Measurements from ENCODE around the gene FOXI1. TPM values are rescaled to one million over a fixed set of nuclear protein-coding genes. Genes with fewer than 3 reads are reported as not detected.
"Not testable (repeated sequence)": the region's sequence is repeated elsewhere in the genome, so short reads cannot be mapped to it uniquely, and the experiment has no call there.

Gene FOXI1
- total RNA-seq, 1 donor from 2014 or later, result not detected

- Mint-ChIP-seq H3K4me3 (ENCODE audit: low read depth) (no peak overlapping the region), H3K27me3 (peaks cover 17% of the 10 kb centered on the region), H3K27ac (no peak overlapping the region), H3K9me3 (ENCODE audit: low read depth) (no peaks in the 10 kb centered on the region), H3K4me1 (ENCODE audit: low read depth) (no peaks in the 10 kb centered on the region), H3K36me3 (ENCODE audit: insufficient read depth) (no peaks in the 10 kb centered on the region)
- no peak for TF ChIP-seq CTCF (IDR thresholded peaks at IDR 0.05; ENCODE audit: unreplicated experiment)
- DNase-seq (ENCODE audit: low spot score, unreplicated experiment), result no peak
These were observed 13.1 kb upstream of the FOXI1 start for GRCh38 chr5:170092455-170093101.

- not testable (repeated sequence) for DNase-seq (ENCODE audit: low spot score, unreplicated experiment); H3K4me3 Mint-ChIP-seq (ENCODE audit: low read depth); H3K27ac Mint-ChIP-seq; H3K9me3 Mint-ChIP-seq (ENCODE audit: low read depth); H3K4me1 Mint-ChIP-seq (ENCODE audit: low read depth); H3K36me3 Mint-ChIP-seq (ENCODE audit: insufficient read depth)
- peaks cover 22% of the 10 kb centered on the region for H3K27me3 Mint-ChIP-seq
These were observed 11.4 kb upstream of the FOXI1 start for GRCh38 chr5:170094329-170094728.

GRCh38 chr5:170095646-170096045 is 10.1 kb upstream of the FOXI1 start:
- no peaks in the 10 kb centered on the region for H3K9me3 Mint-ChIP-seq (ENCODE audit: low read depth)
- H3K36me3 Mint-ChIP-seq (ENCODE audit: insufficient read depth), result no peaks in the 10 kb centered on the region
- no peaks in the 10 kb centered on the region for H3K4me1 Mint-ChIP-seq (ENCODE audit: low read depth)
- TF ChIP-seq CTCF (IDR thresholded peaks at IDR 0.05; ENCODE audit: unreplicated experiment), result no peak
- no peak overlapping the region for H3K27ac Mint-ChIP-seq
- H3K27me3 Mint-ChIP-seq, result peaks cover 27% of the 10 kb centered on the region
- no peak overlapping the region for H3K4me3 Mint-ChIP-seq (ENCODE audit: low read depth)
- no peak for DNase-seq (ENCODE audit: low spot score, unreplicated experiment)

GRCh38 chr5:170097934-170098333 is 7.8 kb upstream of the FOXI1 start:
- DNase-seq (ENCODE audit: low spot score, unreplicated experiment), result no peak

GRCh38 chr5:170100066-170100943 is 5.4 kb upstream of the FOXI1 start:
- Mint-ChIP-seq H3K27me3 (peaks cover 30% of the 10 kb centered on the region), H3K9me3 (ENCODE audit: low read depth) (no peaks in the 10 kb centered on the region), H3K36me3 (ENCODE audit: insufficient read depth) (no peaks in the 10 kb centered on the region), H3K27ac (no peak overlapping the region), H3K4me3 (ENCODE audit: low read depth) (no peak overlapping the region), H3K4me1 (ENCODE audit: low read depth) (no peaks in the 10 kb centered on the region)
- peak; percentile 77 for DNase-seq (ENCODE audit: low spot score, unreplicated experiment)
- peak; percentile 80 for TF ChIP-seq CTCF (IDR thresholded peaks at IDR 0.05; ENCODE audit: unreplicated experiment)

More at GRCh38 chr5:170097934-170098333, 7.8 kb upstream of the FOXI1 start:
- H3K9me3 Mint-ChIP-seq (ENCODE audit: low read depth), result no peaks in the 10 kb centered on the region
- H3K4me3 Mint-ChIP-seq (ENCODE audit: low read depth), result no peak overlapping the region
- H3K27ac Mint-ChIP-seq, result no peak overlapping the region
- H3K36me3 Mint-ChIP-seq (ENCODE audit: insufficient read depth), result no peaks in the 10 kb centered on the region
- TF ChIP-seq CTCF (IDR thresholded peaks at IDR 0.05; ENCODE audit: unreplicated experiment), result no peak
- no peaks in the 10 kb centered on the region for H3K4me1 Mint-ChIP-seq (ENCODE audit: low read depth)
- peaks cover 27% of the 10 kb centered on the region for H3K27me3 Mint-ChIP-seq
